IMR-90 (cell line): Measurements from ENCODE around the gene NGB.

Experiments
- CTCF ChIP-seq: conservative IDR thresholded peaks from 2 replicates; pipeline ENCODE4 v1.5.1; 2012; ENCODE audit warnings: mild to moderate bottlenecking, low read depth, low read length, improper control_type of control experiment
- ELK1 ChIP-seq: fragments of 150-350 bp; IDR thresholded peaks from 2 replicates; pipeline ENCODE4 v1.6.1; 2016; ENCODE audit warnings: low read depth, mild to moderate bottlenecking, low read length, moderate library complexity, borderline replicate concordance
- POLR2A ChIP-seq: IDR thresholded peaks from 2 replicates; pipeline ENCODE4 v1.6.1; 2012; ENCODE audit warnings: mild to moderate bottlenecking, low read depth, low read length
- RAD21 ChIP-seq: IDR thresholded peaks from 2 replicates; pipeline ENCODE4 v1.6.1; 2012; ENCODE audit warnings: low read length, improper control_type of control experiment

GRCh38 chr14:77259025-77259715 is 11.8 kb downstream of the NGB start:
- TF ChIP-seq CTCF, result no peak
- TF ChIP-seq ELK1, result no peak
- no peak for TF ChIP-seq RAD21
- no peak for TF ChIP-seq POLR2A
